Measurements from ENCODE around the gene IGSF9B.

- TF ChIP-seq, protein P1, sequence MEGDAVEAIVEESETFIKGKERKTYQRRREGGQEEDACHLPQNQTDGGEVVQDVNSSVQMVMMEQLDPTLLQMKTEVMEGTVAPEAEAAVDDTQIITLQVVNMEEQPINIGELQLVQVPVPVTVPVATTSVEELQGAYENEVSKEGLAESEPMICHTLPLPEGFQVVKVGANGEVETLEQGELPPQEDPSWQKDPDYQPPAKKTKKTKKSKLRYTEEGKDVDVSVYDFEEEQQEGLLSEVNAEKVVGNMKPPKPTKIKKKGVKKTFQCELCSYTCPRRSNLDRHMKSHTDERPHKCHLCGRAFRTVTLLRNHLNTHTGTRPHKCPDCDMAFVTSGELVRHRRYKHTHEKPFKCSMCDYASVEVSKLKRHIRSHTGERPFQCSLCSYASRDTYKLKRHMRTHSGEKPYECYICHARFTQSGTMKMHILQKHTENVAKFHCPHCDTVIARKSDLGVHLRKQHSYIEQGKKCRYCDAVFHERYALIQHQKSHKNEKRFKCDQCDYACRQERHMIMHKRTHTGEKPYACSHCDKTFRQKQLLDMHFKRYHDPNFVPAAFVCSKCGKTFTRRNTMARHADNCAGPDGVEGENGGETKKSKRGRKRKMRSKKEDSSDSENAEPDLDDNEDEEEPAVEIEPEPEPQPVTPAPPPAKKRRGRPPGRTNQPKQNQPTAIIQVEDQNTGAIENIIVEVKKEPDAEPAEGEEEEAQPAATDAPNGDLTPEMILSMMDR (IDR thresholded peaks at IDR 0.05): no peak
- no peak for TF ChIP-seq POLR2A (IDR thresholded peaks at IDR 0.05)
- no peak for TF ChIP-seq POLR2AphosphoS5 (IDR thresholded peaks at IDR 0.05)
Observed at GRCh38 chr11:133974836-133975487, 18.2 kb upstream of the IGSF9B start.

Data from gastroesophageal sphincter (tissue), 3 donors.